HEK293 (cell line): ENCODE results near the gene FCHO1.
A peak's percentile ranks its signal among the peaks of the same experiment; 100 is the strongest.

Source experiments
- BCL11B ChIP-seq: fragments of 450-650 bp; formaldehyde crosslinking; IDR thresholded peaks from 2 replicates; pipeline ENCODE4 v1.5.1; 2016; ENCODE audit warnings: low read depth, missing biosample characterization, missing genetic modification characterization
- CTCF ChIP-seq: fragments of 450-650 bp; formaldehyde crosslinking; IDR thresholded peaks from 2 replicates; pipeline ENCODE4 v1.5.1; 2016; ENCODE audit warnings: missing biosample characterization, missing genetic modification characterization
- FEZF1 ChIP-seq: fragments of 450-650 bp; formaldehyde crosslinking; IDR thresholded peaks from 2 replicates; pipeline ENCODE4 v1.5.1; 2016; ENCODE audit warnings: missing biosample characterization, missing genetic modification characterization
- GFI1B ChIP-seq: fragments of 450-650 bp; formaldehyde crosslinking; IDR thresholded peaks from 2 replicates; pipeline ENCODE4 v1.5.1; 2016; ENCODE audit warnings: missing biosample characterization, missing genetic modification characterization
- HOXC10 ChIP-seq: sonication (generic); formaldehyde crosslinking; IDR thresholded peaks from 2 replicates; pipeline ENCODE4 v1.8.1; 2023; ENCODE audit warnings: mild to moderate bottlenecking, missing genetic modification reagents
- KLF10 ChIP-seq: fragments of 450-650 bp; IDR thresholded peaks from 2 replicates; pipeline ENCODE4 v1.5.1; 2018; ENCODE audit warnings: missing biosample characterization, mild to moderate bottlenecking, missing genetic modification characterization
- KLF9 ChIP-seq: fragments of 450-650 bp; formaldehyde crosslinking; IDR thresholded peaks from 2 replicates; pipeline ENCODE4 v1.5.1; 2016; ENCODE audit warnings: missing biosample characterization, missing genetic modification characterization, low read depth
- RBAK ChIP-seq: fragments of 450-650 bp; formaldehyde crosslinking; IDR thresholded peaks from 2 replicates; pipeline ENCODE4 v1.5.1; 2016; ENCODE audit warnings: missing biosample characterization, missing genetic modification characterization
- SALL2 ChIP-seq: fragments of 450-650 bp; formaldehyde crosslinking; IDR thresholded peaks from 2 replicates; pipeline ENCODE4 v1.5.0; 2017; ENCODE audit warnings: missing biosample characterization, mild to moderate bottlenecking, missing genetic modification characterization, borderline replicate concordance
- SP2 ChIP-seq: fragments of 450-650 bp; formaldehyde crosslinking; IDR thresholded peaks from 2 replicates; pipeline ENCODE4 v1.5.1; 2016; ENCODE audit warnings: missing biosample characterization, missing genetic modification characterization
- SP7 ChIP-seq: fragments of 450-650 bp; formaldehyde crosslinking; IDR thresholded peaks from 2 replicates; pipeline ENCODE4 v1.5.1; 2016; ENCODE audit warnings: missing biosample characterization, missing genetic modification characterization
- TCF7L2 ChIP-seq: IDR thresholded peaks from 2 replicates; pipeline ENCODE4 v1.6.1; 2011; ENCODE audit warnings: low read depth, mild to moderate bottlenecking, inconsistent platforms, low read length, moderate library complexity, borderline replicate concordance
- WT1 ChIP-seq: fragments of 450-650 bp; formaldehyde crosslinking; IDR thresholded peaks from 2 replicates; pipeline ENCODE4 v1.5.1; 2016; ENCODE audit warnings: missing biosample characterization, missing genetic modification characterization
- ZBTB21 ChIP-seq: fragments of 450-650 bp; formaldehyde crosslinking; IDR thresholded peaks from 2 replicates; pipeline ENCODE4 v1.5.1; 2017; ENCODE audit warnings: missing biosample characterization, missing genetic modification characterization
- ZBTB7A ChIP-seq: fragments of 450-650 bp; formaldehyde crosslinking; IDR thresholded peaks from 2 replicates; pipeline ENCODE4 v1.5.1; 2016; ENCODE audit warnings: low read depth, missing biosample characterization, missing genetic modification characterization
- ZBTB8A ChIP-seq: fragments of 450-650 bp; formaldehyde crosslinking; IDR thresholded peaks from 2 replicates; pipeline ENCODE4 v1.5.1; 2016; ENCODE audit warnings: missing biosample characterization, missing genetic modification characterization
- ZFP69B ChIP-seq: fragments of 450-650 bp; formaldehyde crosslinking; IDR thresholded peaks from 2 replicates; pipeline ENCODE4 v1.5.1; 2016; ENCODE audit warnings: missing biosample characterization, missing genetic modification characterization
- ZNF121 ChIP-seq: fragments of 450-650 bp; formaldehyde crosslinking; IDR thresholded peaks from 2 replicates; pipeline ENCODE4 v1.5.1; 2016; ENCODE audit warnings: missing biosample characterization, missing genetic modification characterization
- ZNF132 ChIP-seq: fragments of 450-650 bp; formaldehyde crosslinking; IDR thresholded peaks from 2 replicates; pipeline ENCODE4 v1.5.1; 2017; ENCODE audit warnings: missing biosample characterization, missing genetic modification characterization, borderline replicate concordance
- ZNF23 ChIP-seq: fragments of 450-650 bp; formaldehyde crosslinking; IDR thresholded peaks from 2 replicates; pipeline ENCODE4 v1.5.1; 2016; ENCODE audit warnings: missing biosample characterization, missing genetic modification characterization, borderline replicate concordance
- ZNF26 ChIP-seq: fragments of 450-650 bp; formaldehyde crosslinking; IDR thresholded peaks from 2 replicates; pipeline ENCODE4 v1.5.1; 2016; ENCODE audit warnings: missing biosample characterization, missing genetic modification characterization
- ZNF280D ChIP-seq: fragments of 450-650 bp; formaldehyde crosslinking; IDR thresholded peaks from 2 replicates; pipeline ENCODE4 v1.5.1; 2016; ENCODE audit warnings: missing biosample characterization, missing genetic modification characterization
- ZNF324 ChIP-seq: fragments of 450-650 bp; formaldehyde crosslinking; IDR thresholded peaks from 2 replicates; pipeline ENCODE4 v1.5.1; 2016; ENCODE audit warnings: missing biosample characterization, missing genetic modification characterization
- ZNF354C ChIP-seq: fragments of 450-650 bp; formaldehyde crosslinking; IDR thresholded peaks from 2 replicates; pipeline ENCODE4 v1.5.1; 2016; ENCODE audit warnings: missing biosample characterization, missing genetic modification characterization, low read depth, borderline replicate concordance
- ZNF391 ChIP-seq: fragments of 450-650 bp; formaldehyde crosslinking; IDR thresholded peaks from 2 replicates; pipeline ENCODE4 v1.5.1; 2016; ENCODE audit warnings: low read depth, missing biosample characterization, missing genetic modification characterization, borderline replicate concordance
- ZNF449 ChIP-seq: fragments of 450-650 bp; formaldehyde crosslinking; IDR thresholded peaks from 2 replicates; pipeline ENCODE4 v1.5.1; 2017; ENCODE audit warnings: missing biosample characterization, mild to moderate bottlenecking, missing genetic modification characterization, moderate library complexity
- ZNF571 ChIP-seq: fragments of 450-650 bp; formaldehyde crosslinking; IDR thresholded peaks from 2 replicates; pipeline ENCODE4 v1.5.0; 2017; ENCODE audit warnings: missing biosample characterization, missing genetic modification characterization
- ZNF624 ChIP-seq: fragments of 450-650 bp; formaldehyde crosslinking; IDR thresholded peaks from 2 replicates; pipeline ENCODE4 v1.5.1; 2017; ENCODE audit warnings: missing biosample characterization, missing genetic modification characterization
- ZNF664 ChIP-seq: fragments of 450-650 bp; formaldehyde crosslinking; IDR thresholded peaks from 2 replicates; pipeline ENCODE4 v1.5.1; 2016; ENCODE audit warnings: missing biosample characterization, missing genetic modification characterization
- ZNF843 ChIP-seq: fragments of 450-650 bp; formaldehyde crosslinking; IDR thresholded peaks from 2 replicates; pipeline ENCODE4 v1.5.1; 2016; ENCODE audit warnings: missing biosample characterization, missing genetic modification characterization
- ZSCAN30 ChIP-seq: fragments of 450-650 bp; IDR thresholded peaks from 2 replicates; pipeline ENCODE4 v1.5.1; 2018; ENCODE audit warnings: missing biosample characterization, mild to moderate bottlenecking, missing genetic modification characterization, moderate library complexity
- TF ChIP-seq, protein P1 (sequence below): fragments of 450-650 bp; formaldehyde crosslinking; IDR thresholded peaks from 2 replicates; pipeline ENCODE4 v1.5.1; 2016; ENCODE audit warnings: missing biosample characterization, missing genetic modification characterization

FCHO1 gene

DNA sequence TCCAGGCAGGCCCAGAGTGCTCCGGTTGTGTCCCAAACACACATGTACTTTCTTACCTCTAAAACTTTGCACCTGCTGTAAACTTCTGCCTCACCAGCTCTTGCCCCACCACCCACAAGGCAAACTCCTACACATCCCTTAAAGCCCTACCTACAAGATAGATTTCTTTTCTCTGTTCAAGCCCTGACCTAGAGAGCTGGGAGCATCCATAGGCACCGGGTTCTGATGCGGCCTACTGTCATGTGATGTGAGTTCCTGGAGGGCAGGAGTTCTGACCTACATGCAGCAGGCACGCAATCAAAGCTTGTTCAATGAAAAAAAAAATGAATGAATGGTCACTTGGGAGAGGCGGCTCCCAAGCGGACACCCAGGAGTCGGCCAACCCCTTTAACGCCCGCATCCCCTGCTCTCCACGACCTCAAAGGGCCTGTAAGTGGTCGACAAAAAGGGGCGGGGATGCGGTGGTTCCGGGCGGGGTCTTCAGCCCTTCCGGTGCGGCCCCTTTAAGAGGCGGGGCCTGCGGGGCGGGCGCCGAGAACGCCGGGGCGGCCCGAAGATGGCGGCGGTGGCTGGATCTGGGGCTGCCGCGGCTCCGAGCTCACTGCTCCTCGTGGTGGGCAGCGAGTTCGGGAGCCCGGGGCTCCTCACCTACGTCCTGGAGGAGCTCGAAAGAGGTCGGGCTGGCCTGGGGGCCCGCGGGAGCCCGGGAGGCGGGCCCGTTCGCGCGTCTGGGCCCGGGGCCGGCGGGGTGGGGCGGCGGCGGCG, 32.1 kb upstream of the FCHO1 start, which contains the start of gene MAP1S (continued):
- TF ChIP-seq TCF7L2 (no peak), ZNF624 (tag by site-specific recombination) (no peak), ZSCAN30 (tag by site-specific recombination) (no peak), ZNF843 (tag by site-specific recombination) (0 out of 2 replicates have a peak, but pooled peaks have one; percentile 44), KLF10 (peak; percentile 60; the same call in 1 of the 2 replicates), SP2 (tag by site-specific recombination) (peak; percentile 93), BCL11B (tag by site-specific recombination) (peak; percentile 64; the same call in 1 of the 2 replicates), ZNF571 (tag by site-specific recombination) (no peak), HOXC10 (CRISPR knock-in tag) (no peak), ZNF324 (tag by site-specific recombination) (0 out of 2 replicates have a peak, but pooled peaks have one; percentile 57), ZNF280D (tag by site-specific recombination) (no peak), KLF9 (tag by site-specific recombination) (peak; percentile 82), ZNF664 (tag by site-specific recombination) (no peak), ZNF354C (tag by site-specific recombination) (no peak), CTCF (tag by site-specific recombination) (no peak), SP7 (peak; percentile 58), RBAK (no peak), ZFP69B (tag by site-specific recombination) (peak; percentile 99), ZNF391 (tag by site-specific recombination) (no peak), ZBTB7A (peak; percentile 88), ZNF26 (tag by site-specific recombination) (no peak), ZNF121 (tag by site-specific recombination) (no peak), FEZF1 (tag by site-specific recombination) (peak; percentile 13; the same call in 1 of the 2 replicates), ZBTB8A (tag by site-specific recombination) (peak; percentile 72), ZNF449 (tag by site-specific recombination) (no peak; the same call in 1 of the 2 replicates), ZNF132 (tag by site-specific recombination) (no peak), GFI1B (tag by site-specific recombination) (no peak), ZBTB21 (tag by site-specific recombination) (no peak), WT1 (no peak), ZNF23 (tag by site-specific recombination) (no peak), SALL2 (tag by site-specific recombination) (no peak)
- TF ChIP-seq, protein P1, sequence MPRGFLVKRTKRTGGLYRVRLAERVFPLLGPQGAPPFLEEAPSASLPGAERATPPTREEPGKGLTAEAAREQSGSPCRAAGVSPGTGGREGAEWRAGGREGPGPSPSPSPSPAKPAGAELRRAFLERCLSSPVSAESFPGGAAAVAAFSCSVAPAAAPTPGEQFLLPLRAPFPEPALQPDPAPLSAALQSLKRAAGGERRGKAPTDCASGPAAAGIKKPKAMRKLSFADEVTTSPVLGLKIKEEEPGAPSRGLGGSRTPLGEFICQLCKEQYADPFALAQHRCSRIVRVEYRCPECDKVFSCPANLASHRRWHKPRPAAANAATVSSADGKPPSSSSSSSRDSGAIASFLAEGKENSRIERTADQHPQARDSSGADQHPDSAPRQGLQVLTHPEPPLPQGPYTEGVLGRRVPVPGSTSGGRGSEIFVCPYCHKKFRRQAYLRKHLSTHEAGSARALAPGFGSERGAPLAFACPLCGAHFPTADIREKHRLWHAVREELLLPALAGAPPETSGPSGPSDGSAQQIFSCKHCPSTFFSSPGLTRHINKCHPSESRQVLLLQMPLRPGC (tag by site-specific recombination): no peak
